Measurements from ENCODE around the gene GABPA.

Gene GABPA

GRCh38 chr21:25735646-25736597, 1.1 kb downstream of the GABPA start:
- H3K9me3 ChIP-seq, result no peaks in the 10 kb centered on the region
- peak; percentile 93 for DNase-seq
- no peaks in the 10 kb centered on the region for H3K4me1 ChIP-seq
- peak overlapping the region; percentile 73 for H3K4me3 ChIP-seq (ENCODE audit: low read depth, low read length)
- TF ChIP-seq CTCF (IDR thresholded peaks at IDR 0.05; ENCODE audit: low read depth, low read length), result no peak
- no peaks in the 10 kb centered on the region for H3K27me3 ChIP-seq
- peaks cover under 1% of the 10 kb centered on the region; the same call in 1 of the 2 replicates for H3K36me3 ChIP-seq

- H3K27me3 ChIP-seq, result no peaks in the 10 kb centered on the region
- H3K9me3 ChIP-seq, result no peaks in the 10 kb centered on the region
- no peaks in the 10 kb centered on the region for H3K4me1 ChIP-seq
- H3K36me3 ChIP-seq, result no peaks in the 10 kb centered on the region
- H3K4me3 ChIP-seq (ENCODE audit: low read depth, low read length), result no peak overlapping the region
- TF ChIP-seq CTCF (IDR thresholded peaks at IDR 0.05; ENCODE audit: low read depth, low read length), result no peak
- no peak for DNase-seq
Measured at GRCh38 chr21:25737421-25737820, 2.6 kb downstream of the GABPA start.

GRCh38 chr21:25742900-25743299, 8.1 kb downstream of the GABPA start:
- H3K4me1 ChIP-seq, result no peaks in the 10 kb centered on the region
- H3K36me3 ChIP-seq, result peaks cover 3% of the 10 kb centered on the region
- no peak for TF ChIP-seq CTCF (IDR thresholded peaks at IDR 0.05; ENCODE audit: low read depth, low read length)

GRCh38 chr21:25744854-25745253, 10.1 kb downstream of the GABPA start:
- no peaks in the 10 kb centered on the region; the same call in 1 of the 2 replicates for H3K4me1 ChIP-seq
- H3K27me3 ChIP-seq, result no peaks in the 10 kb centered on the region
- peaks cover 19% of the 10 kb centered on the region for H3K36me3 ChIP-seq
- DNase-seq, result no peak
- TF ChIP-seq CTCF (IDR thresholded peaks at IDR 0.05; ENCODE audit: low read depth, low read length), result no peak
- H3K4me3 ChIP-seq (ENCODE audit: low read depth, low read length), result no peak overlapping the region
- no peaks in the 10 kb centered on the region for H3K9me3 ChIP-seq

More at GRCh38 chr21:25742900-25743299, 8.1 kb downstream of the GABPA start:
- Histone ChIP-seq H3K27me3 (no peaks in the 10 kb centered on the region), H3K4me3 (ENCODE audit: low read depth, low read length) (no peak overlapping the region), H3K9me3 (no peaks in the 10 kb centered on the region)
- no peak for DNase-seq

GRCh38 chr21:25750085-25750484, 15.3 kb downstream of the GABPA start:
- Histone ChIP-seq H3K36me3 (peaks cover 38% of the 10 kb centered on the region), H3K9me3 (no peaks in the 10 kb centered on the region), H3K27me3 (no peaks in the 10 kb centered on the region), H3K4me1 (no peaks in the 10 kb centered on the region; the same call in 1 of the 2 replicates), H3K4me3 (ENCODE audit: low read depth, low read length) (no peak overlapping the region)
- DNase-seq, result no peak
- TF ChIP-seq CTCF (IDR thresholded peaks at IDR 0.05; ENCODE audit: low read depth, low read length), result no peak

- no peak for TF ChIP-seq CTCF (IDR thresholded peaks at IDR 0.05; ENCODE audit: low read depth, low read length)
- no peak for DNase-seq
- H3K27me3 ChIP-seq, result no peaks in the 10 kb centered on the region
- H3K4me3 ChIP-seq (ENCODE audit: low read depth, low read length), result no peak overlapping the region
- H3K9me3 ChIP-seq, result no peaks in the 10 kb centered on the region
- H3K36me3 ChIP-seq, result peaks cover 42% of the 10 kb centered on the region
- no peaks in the 10 kb centered on the region; the same call in 1 of the 2 replicates for H3K4me1 ChIP-seq
Measured at GRCh38 chr21:25752416-25752815, 17.6 kb downstream of the GABPA start.

Measured in BE2C (cell line).